Neural cell (in vitro differentiated cells): ENCODE measurements around the gene DTNBP1. TPM values are rescaled to one million over a fixed set of nuclear protein-coding genes. Genes with fewer than 3 reads are reported as not detected.

Experiments
- H2AFZ ChIP-seq: fragments of 200-600, 300-800 bp; sonication (generic), shearing (Covaris generic); 2 replicates; pipeline ENCODE4 v1.6.0; 2014; ENCODE audit warnings: low read depth, mild to moderate bottlenecking, antibody characterized with exemption, low read length, moderate library complexity
- H3F3A ChIP-seq: fragments of 200-600 bp; shearing (Covaris generic); 2 replicates; pipeline ENCODE4 v1.6.1; 2016; ENCODE audit warnings: mild to moderate bottlenecking, moderate library complexity, mixed read lengths, antibody characterized with exemption, low read length; ENCODE audit not compliant: insufficient read depth, poor library complexity, severe bottlenecking
- H3K27ac ChIP-seq: fragments of 200-600, 300-800 bp; sonication (generic), shearing (Covaris generic); 2 replicates; pipeline ENCODE4 v1.5.1; 2014; ENCODE audit warnings: mild to moderate bottlenecking, low read length, moderate library complexity
- H3K27me3 ChIP-seq: fragments of 300-800, 200-600 bp; sonication (generic), shearing (Covaris generic); 2 replicates; pipeline ENCODE4 v1.6.0; 2014; ENCODE audit warnings: mild to moderate bottlenecking, low read depth, low read length, moderate library complexity; ENCODE audit not compliant: insufficient read depth
- H3K36me3 ChIP-seq: fragments of 300-800, 200-600 bp; sonication (generic), shearing (Covaris generic); 2 replicates; pipeline ENCODE4 v1.5.1; 2014; ENCODE audit warnings: mild to moderate bottlenecking, antibody characterized with exemption, low read length, moderate library complexity; ENCODE audit not compliant: insufficient read depth
- H3K4me2 ChIP-seq: fragments of 300-800, 200-600 bp; sonication (generic), shearing (Covaris generic); 2 replicates; pipeline ENCODE4 v1.6.0; 2014; ENCODE audit warnings: mild to moderate bottlenecking, low read length
- H3K4me3 ChIP-seq: fragments of 300-800, 200-600 bp; sonication (generic), shearing (Covaris generic); 2 replicates; pipeline ENCODE4 v1.5.1; 2014; ENCODE audit warnings: mild to moderate bottlenecking, low read length, moderate library complexity
- H3K79me2 ChIP-seq: fragments of 200-600 bp; shearing (Covaris generic); replicated peaks from 2 replicates; pipeline ENCODE4 v1.6.0; 2014; ENCODE audit warnings: mild to moderate bottlenecking, low read length, moderate library complexity; ENCODE audit not compliant: insufficient read depth
- H3K9ac ChIP-seq: fragments of 300-800, 200-600 bp; sonication (generic), shearing (Covaris generic); 2 replicates; pipeline ENCODE4 v1.6.1; 2016; ENCODE audit warnings: mild to moderate bottlenecking, low read length, mixed read lengths
- H3K9me2 ChIP-seq: fragments of 200-600 bp; shearing (Covaris generic); 2 replicates; pipeline ENCODE4 v1.6.1; 2016; ENCODE audit warnings: mild to moderate bottlenecking, low read length, mixed read lengths; ENCODE audit not compliant: insufficient read depth
- H3K9me3 ChIP-seq: fragments of 200-600, 300-800 bp; sonication (generic), shearing (Covaris generic); 2 replicates; pipeline ENCODE4 v1.6.1; 2016; ENCODE audit warnings: mild to moderate bottlenecking, mixed run types, low read length, moderate library complexity, mixed read lengths
- H4K20me1 ChIP-seq: fragments of 200-600 bp; shearing (Covaris generic); 2 replicates; pipeline ENCODE4 v1.6.1; 2016; ENCODE audit warnings: mild to moderate bottlenecking, mixed run types; ENCODE audit not compliant: insufficient read depth
- CTCF ChIP-seq: fragments of 450-650 bp; IDR thresholded peaks from 2 replicates; pipeline ENCODE4 v1.5.1; 2014; ENCODE audit warnings: antibody characterized with exemption, mild to moderate bottlenecking, moderate library complexity; ENCODE audit not compliant: poor library complexity, severe bottlenecking
- EP300 ChIP-seq: fragments of 450-650 bp; conservative IDR thresholded peaks from 2 replicates; pipeline ENCODE4 v1.6.1; 2014; ENCODE audit warnings: antibody characterized with exemption, mild to moderate bottlenecking, moderate library complexity; ENCODE audit not compliant: poor library complexity, severe bottlenecking
- EZH2 ChIP-seq: fragments of 200-600, 300-800 bp; shearing (Covaris generic), sonication (generic); IDR thresholded peaks from 2 replicates; pipeline ENCODE4 v1.6.1; 2014; ENCODE audit warnings: antibody characterized with exemption, low read length, borderline replicate concordance, mild to moderate bottlenecking; ENCODE audit not compliant: insufficient read depth, poor library complexity, severe bottlenecking
- MXI1 ChIP-seq: fragments of 450-650 bp; conservative IDR thresholded peaks from 2 replicates; pipeline ENCODE4 v1.6.1; 2014; ENCODE audit warnings: antibody characterized with exemption, mild to moderate bottlenecking; ENCODE audit not compliant: poor library complexity, severe bottlenecking
- POLR2AphosphoS5 ChIP-seq: IDR thresholded peaks from 2 replicates; pipeline ENCODE4 v1.6.1; 2012
- RAD21 ChIP-seq: fragments of 450-650 bp; conservative IDR thresholded peaks from 2 replicates; pipeline ENCODE4 v1.6.1; 2014; ENCODE audit warnings: antibody characterized with exemption, mild to moderate bottlenecking, moderate library complexity
- REST ChIP-seq: IDR thresholded peaks from 2 replicates; pipeline ENCODE4 v1.6.1; 2012; ENCODE audit warnings: borderline replicate concordance
- SMC3 ChIP-seq: fragments of 450-650 bp; conservative IDR thresholded peaks from 2 replicates; pipeline ENCODE4 v1.6.1; 2014; ENCODE audit warnings: antibody characterized with exemption, mild to moderate bottlenecking, moderate library complexity; ENCODE audit not compliant: poor library complexity
- TAF1 ChIP-seq: IDR thresholded peaks from 2 replicates; pipeline ENCODE4 v1.6.1; 2012; ENCODE audit warnings: low read depth
- polyA plus RNA-seq: library from polyadenylated mRNA; depleted of rRNA; stranded (reverse); fragments of >200 nt; gene quantifications from 2 replicates; pipeline ENCODE4 v1.2.3, GENCODE V29; 2014

The DTNBP1 gene
- polyA plus RNA-seq, 1 donor from 2014 or later: 22.6 TPM

GRCh38 chr6:15593798-15594197, 69.0 kb downstream of the DTNBP1 start:
- H3K9me3 ChIP-seq: no peaks in the 10 kb centered on the region
- H3K36me3 ChIP-seq: no peaks in the 10 kb centered on the region
- no peaks in the 10 kb centered on the region for H3K79me2 ChIP-seq
- TF ChIP-seq MXI1: no peak
- no peak for TF ChIP-seq REST
- no peak for TF ChIP-seq TAF1
- no peak overlapping the region for H3K4me2 ChIP-seq
- H4K20me1 ChIP-seq: no peaks in the 10 kb centered on the region
- no peak overlapping the region for H3K27ac ChIP-seq
- no peak overlapping the region for H3K4me3 ChIP-seq
- H2AFZ ChIP-seq: no peak overlapping the region
- H3K9ac ChIP-seq: no peak overlapping the region
- no peaks in the 10 kb centered on the region for H3F3A ChIP-seq
- H3K9me2 ChIP-seq: no peaks in the 10 kb centered on the region
- H3K27me3 ChIP-seq: no peaks in the 10 kb centered on the region

- Histone ChIP-seq H3K36me3 (no peaks in the 10 kb centered on the region), H3K9me2 (no peaks in the 10 kb centered on the region), H3K9ac (no peak overlapping the region), H3K9me3 (no peaks in the 10 kb centered on the region), H2AFZ (no peak overlapping the region), H3K79me2 (no peaks in the 10 kb centered on the region), H3K4me2 (no peak overlapping the region), H3F3A (no peaks in the 10 kb centered on the region), H3K4me3 (no peak overlapping the region), H4K20me1 (no peaks in the 10 kb centered on the region), H3K27me3 (no peaks in the 10 kb centered on the region), H3K27ac (no peak overlapping the region)
- TF ChIP-seq EZH2 (no peak), MXI1 (no peak), REST (no peak), CTCF (no peak), SMC3 (no peak), EP300 (no peak), TAF1 (no peak), POLR2AphosphoS5 (no peak), RAD21 (no peak)
Observed at GRCh38 chr6:15592610-15593009, 70.2 kb downstream of the DTNBP1 start.
